Pancreas (tissue), 10 donors: ENCODE results near the gene LCAT. TPM values are rescaled to one million over a fixed set of nuclear protein-coding genes. Genes with fewer than 3 reads are reported as not detected.

Experiments
- ATAC-seq, 4 donors: fragments of 200-7000 bp; cut with Tn5 transposase; one replicate each; pipeline versions ENCODE4 v1.8.0 to v1.9.1; 2020; ENCODE audit warnings: mild to moderate bottlenecking in 4 of 4, moderate library complexity in 4 of 4
- DNase-seq, 6 donors: peaks; one replicate each; pipeline ENCODE4 v3.0.0-alpha.2; 2020
- FAIRE-seq: peaks from 2 replicates; lab custom pipeline; 2012; peaks lifted over from hg19 to GRCh38; lab: Jason Lieb, UNC
- H3K27ac ChIP-seq, 4 donors: fragments of 200-600 bp; sonication (generic); 1 replicate in 3 of 4; 2 replicates in 1 of 4; pipeline versions ENCODE4 v1.5.0 to v1.8.0; 2020
- H3K27me3 ChIP-seq, 4 donors: fragments of 200-600 bp; one replicate each; pipeline ENCODE4 v1.8.0; 2021
- H3K36me3 ChIP-seq, 3 donors: fragments of 200-600 bp; sonication (generic) in 1 of 3; one replicate each; pipeline versions ENCODE4 v1.5.0 to v1.8.0; 2020 to 2021
- H3K4me1 ChIP-seq, 3 donors: fragments of 200-600 bp; one replicate each; pipeline ENCODE4 v1.8.0; 2021
- H3K4me3 ChIP-seq, 4 donors: fragments of 200-600 bp; sonication (generic) in 2 of 4; one replicate each; pipeline versions ENCODE4 v1.5.0 to v1.8.0; 2020 to 2021
- H3K9me3 ChIP-seq, 4 donors: fragments of 200-600 bp; one replicate each; pipeline ENCODE4 v1.8.0; 2021
- CTCF ChIP-seq, 4 donors: fragments of 200-600 bp; sonication (generic) in 3 of 4; IDR thresholded peaks; one replicate each; pipeline versions ENCODE4 v1.5.0 to v1.8.0; 2021; ENCODE audit warnings: antibody characterized with exemption in 4 of 4
- WGBS, 2 donors: extraction: QIAGEN DNeasy Blood & Tissue Kit; methylation state at CpG; one replicate each; pipeline ENCODE4 v1.1.7; 2013; 5-methylcytosine and 5-hydroxymethylcytosine counted together
- intact Hi-C, 3 donors: fragments of 100-400 bp; cut with DNase I; formaldehyde crosslinking; loops; one replicate each; pipeline versions ENCODE4 v1.11.1 to v1.14.2; 2022
- polyA plus RNA-seq, 2 donors: library from polyadenylated mRNA; stranded (reverse); fragments of 200-250 nt; gene quantifications; one replicate each; pipeline ENCODE4 v1.2.3, GENCODE V29; 2013
- total RNA-seq, 6 donors: library from RNA; stranded (reverse); fragmentation: NEBNext Ultra II Directional in 4 of 6; extraction: Animal tissue kit (Norgen Biotek cat#: 25700) in 4 of 6; gene quantifications; one replicate each; pipeline versions ENCODE4 v1.2.1 to v1.2.4, GENCODE V29; 2021 to 2023
- donor health status: healthy with polysubstance abuse.
- donor health status: DM: no; HTN: no; CAD: no; lungs with moderate emphysema.
- donor health status: DM: no; HTN: no; CAD: no.
- donor health status: control.
- donor health status: control.
- donor health status: Bipolar disorder and iron deficiency.
- donor health status: DM: yes; HTN: yes; CAD: no.
- donor health status: DM: no; HTN: no; CAD: no.
- donor health status: DM: no; HTN: no; CAD: no.
- donor health status: DM: yes; HTN: yes; CAD: no.

LCAT gene
- total and polyA plus RNA-seq, 8 donors: 2.8 to 65.5 (median 10.3) TPM

GRCh38 chr16:67944690-67945391, 921 bp upstream of the LCAT start:
- peaks cover 4 to 50% (median 17%) of the 10 kb centered on the region in 3 donors for H3K36me3 ChIP-seq
- intact Hi-C loops: no loop called here
- no peaks in the 10 kb centered on the region for H3K9me3 ChIP-seq
- FAIRE-seq: no peak
- no peak overlapping the region for H3K27ac ChIP-seq
- TF ChIP-seq CTCF (IDR thresholded peaks at IDR 0.05): no peak
- ATAC-seq: no peak
- H3K4me1 ChIP-seq: no peaks in the 10 kb centered on the region
- no peak overlapping the region for H3K4me3 ChIP-seq
- WGBS, 2 donors: 94 to 96% methylated on average over 24 of the region's 24 CpGs
- H3K27me3 ChIP-seq: no peaks in the 10 kb centered on the region
- DNase-seq: peak in 2 of 6 donors; percentile 16 to 62

GRCh38 chr16:67943256-67943618, 683 bp downstream of the LCAT start:
- 82 to 84% methylated on average over 6 of the region's 6 CpGs for WGBS, 2 donors

GRCh38 chr16:67942510-67943255, 1.2 kb downstream of the LCAT start:
- Histone ChIP-seq H3K27ac (no peak overlapping the region), H3K27me3 (no peaks in the 10 kb centered on the region), H3K4me3 (no peak overlapping the region), H3K36me3 (peaks cover 4 to 35% (median 16%) of the 10 kb centered on the region in 3 donors), H3K4me1 (no peaks in the 10 kb centered on the region), H3K9me3 (no peaks in the 10 kb centered on the region)
- no peak for TF ChIP-seq CTCF (IDR thresholded peaks at IDR 0.05)
- FAIRE-seq (no peak), ATAC-seq (peak in 1 of 4 donors; percentile 1), DNase-seq (peak in 1 of 6 donors; percentile 80)
- WGBS, 2 donors: 78 to 80% methylated on average over 26 to 27 of the region's 27 CpGs
- intact Hi-C loops: no loop called here

More at GRCh38 chr16:67943256-67943618, 683 bp downstream of the LCAT start:
- no peaks in the 10 kb centered on the region for H3K4me1 ChIP-seq
- H3K36me3 ChIP-seq: peaks cover 4 to 41% (median 16%) of the 10 kb centered on the region in 3 donors
- no peaks in the 10 kb centered on the region for H3K27me3 ChIP-seq
- FAIRE-seq (no peak), DNase-seq (peak in 1 of 6 donors; percentile 63), ATAC-seq (no peak)
- intact Hi-C loops: no loop called here
- H3K4me3 ChIP-seq: no peak overlapping the region
- no peak overlapping the region for H3K27ac ChIP-seq
- H3K9me3 ChIP-seq: no peaks in the 10 kb centered on the region
- TF ChIP-seq CTCF (IDR thresholded peaks at IDR 0.05): no peak

GRCh38 chr16:67942200-67942509, 1.8 kb downstream of the LCAT start:
- 82% methylated on average over 6 of the region's 6 CpGs for WGBS, 2 donors
- peak; percentile 36 to 71 (median 58) for ATAC-seq
- Histone ChIP-seq H3K4me1 (peaks cover 0 to 4% (median 0%) of the 10 kb centered on the region in 3 donors), H3K9me3 (no peaks in the 10 kb centered on the region), H3K27ac (no peak overlapping the region), H3K4me3 (no peak overlapping the region), H3K36me3 (peaks cover under 1 to 30% (median 16%) of the 10 kb centered on the region in 3 donors), H3K27me3 (no peaks in the 10 kb centered on the region)
- FAIRE-seq: no peak
- intact Hi-C loops: no loop called here
- DNase-seq: peak in 1 of 6 donors; percentile 74
- peak; percentile 35 to 65 (median 60) for TF ChIP-seq CTCF (IDR thresholded peaks at IDR 0.05)
